GM21390 (cell line): ENCODE measurements around the gene ALDH7A1.
"Not testable (repeated sequence)": the region's sequence is repeated elsewhere in the genome, so short reads cannot be mapped to it uniquely, and the experiment has no call there.

Experiments
- ATAC-seq: cut with Tn5 transposase; IDR thresholded peaks from one replicate; pipeline ENCODE4 v1.9.1; 2021; ENCODE audit not compliant: unreplicated experiment

The ALDH7A1 gene

DNA sequence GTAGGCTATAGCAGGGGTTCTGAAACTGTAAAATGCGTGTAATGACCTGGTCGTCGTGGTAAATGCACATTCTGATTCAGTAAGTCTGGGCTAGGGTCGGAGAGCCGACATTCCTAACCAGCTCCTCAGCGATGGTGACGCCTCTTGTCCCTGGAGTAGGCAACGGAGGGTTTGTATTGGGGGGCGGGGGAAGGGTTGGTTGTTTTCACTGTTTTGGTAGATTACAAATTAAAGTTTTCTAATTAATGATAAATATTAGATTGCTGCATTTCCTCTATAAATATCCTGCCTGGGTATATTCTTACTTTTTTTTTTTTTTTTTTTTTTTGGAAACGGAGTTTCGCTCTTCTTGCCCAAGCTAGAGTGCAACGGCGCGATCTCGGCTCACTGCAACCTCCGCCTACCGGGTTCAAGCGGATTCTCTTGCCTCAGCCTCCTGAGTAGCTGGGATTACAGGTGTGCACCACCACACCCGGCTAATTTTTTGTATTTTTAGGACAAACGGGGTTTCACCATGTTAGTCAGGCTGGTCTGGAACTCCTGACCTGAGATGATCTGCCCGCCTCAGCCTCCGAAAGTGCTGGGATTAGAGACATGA is 566 bp upstream of the ALDH7A1 start:
- peak; percentile 12 for ATAC-seq

- no peak for ATAC-seq
Measured at GRCh38 chr5:126591549-126591948, 3.5 kb downstream of the ALDH7A1 start.

DNA sequence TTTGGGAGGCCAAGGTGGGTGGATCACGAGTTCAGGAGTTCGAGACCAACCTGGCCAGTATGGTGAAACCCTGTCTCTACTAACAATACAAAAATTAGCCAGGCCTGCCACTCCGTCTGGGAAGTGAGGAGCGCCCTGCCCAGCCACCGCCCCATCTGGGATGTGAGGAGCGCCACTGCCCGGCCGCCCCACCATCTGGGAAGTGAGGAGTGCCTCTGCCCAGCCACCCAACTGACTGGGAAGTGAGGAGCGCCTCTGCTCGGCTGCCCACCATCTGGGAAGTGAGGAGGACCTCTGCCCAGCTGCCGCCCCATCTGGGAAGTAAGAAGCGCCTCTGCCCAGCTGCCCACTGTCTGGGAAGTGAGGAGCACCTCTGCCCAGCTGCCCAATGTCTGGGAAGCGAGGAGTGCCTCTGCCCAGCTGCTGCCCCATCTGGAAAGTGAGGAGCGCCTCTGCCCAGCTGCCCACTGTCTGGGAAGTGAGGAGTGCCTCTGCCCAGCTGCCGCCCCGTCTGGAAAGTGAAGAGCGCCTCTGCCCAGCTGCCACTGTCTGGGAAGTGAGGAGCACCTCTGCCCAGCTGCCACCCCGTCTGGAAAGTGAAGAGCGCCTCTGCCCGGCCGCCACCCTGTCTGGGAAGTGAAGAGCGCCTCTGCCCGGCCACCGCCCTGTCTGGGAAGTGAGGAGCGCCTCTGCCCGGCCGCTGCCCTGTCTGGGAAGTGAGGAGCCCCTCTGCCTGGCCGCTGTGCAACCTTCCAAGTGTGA is 5.3 kb downstream of the ALDH7A1 start:
- no peak for ATAC-seq

DNA sequence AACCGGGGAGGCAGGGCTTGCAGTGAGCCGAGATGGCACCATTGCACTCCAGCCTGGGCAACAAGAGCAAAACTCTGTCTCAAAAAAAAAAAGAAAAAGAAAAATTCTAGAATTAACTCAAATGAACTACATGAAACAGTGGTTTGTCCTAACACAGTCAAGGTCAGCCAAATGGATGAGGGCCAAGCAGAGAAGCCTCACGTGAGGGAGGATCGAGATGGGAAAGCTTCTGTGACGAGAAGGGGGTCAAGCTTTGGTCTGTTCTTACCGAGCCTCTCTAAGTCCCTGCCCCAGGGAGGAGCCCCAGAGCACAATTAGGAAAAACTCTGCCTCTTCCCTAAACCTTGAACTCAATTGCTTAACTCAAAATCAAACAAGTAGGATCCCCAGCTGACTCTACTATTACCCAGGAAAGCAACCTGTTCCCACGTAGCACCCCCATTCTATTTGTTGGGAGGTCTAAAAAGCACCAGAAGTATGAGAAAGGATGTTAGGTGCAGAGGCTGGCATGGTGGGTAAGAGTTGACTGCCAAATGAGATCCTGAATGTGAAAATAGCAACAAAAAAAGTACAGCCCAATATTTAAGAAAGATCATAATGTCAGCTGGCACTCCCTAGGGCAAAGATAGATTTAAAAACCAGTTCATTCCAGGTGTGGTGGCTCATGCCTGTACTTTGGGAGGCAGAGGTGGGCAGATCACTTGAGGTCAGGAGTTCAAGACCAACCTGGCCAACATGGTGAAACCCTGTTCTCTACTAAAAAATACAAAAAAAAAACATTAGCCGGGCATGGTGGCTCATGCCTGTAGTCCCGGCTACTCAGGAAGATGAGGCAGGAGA is 7.2 kb downstream of the ALDH7A1 start:
- ATAC-seq, result no peak

DNA sequence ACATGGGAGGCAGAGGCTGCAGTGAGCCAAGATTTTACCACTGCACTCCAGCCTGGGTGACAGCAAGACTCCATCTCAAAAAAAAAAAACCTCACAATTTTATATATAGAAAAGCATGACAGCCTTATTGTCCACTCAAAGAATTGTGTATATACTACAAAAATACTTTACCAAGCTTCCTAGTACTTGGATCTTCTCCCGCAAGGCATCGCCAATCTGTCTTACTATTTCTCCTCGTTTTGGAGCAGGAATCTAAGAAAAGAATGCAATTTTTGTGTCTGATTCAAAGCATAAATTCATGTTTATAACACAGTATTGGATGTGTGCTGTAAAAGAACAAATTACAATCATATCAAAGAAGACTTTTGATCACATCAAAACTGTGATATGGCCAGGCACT is 11.3 kb downstream of the ALDH7A1 start:
- no peak for ATAC-seq

DNA sequence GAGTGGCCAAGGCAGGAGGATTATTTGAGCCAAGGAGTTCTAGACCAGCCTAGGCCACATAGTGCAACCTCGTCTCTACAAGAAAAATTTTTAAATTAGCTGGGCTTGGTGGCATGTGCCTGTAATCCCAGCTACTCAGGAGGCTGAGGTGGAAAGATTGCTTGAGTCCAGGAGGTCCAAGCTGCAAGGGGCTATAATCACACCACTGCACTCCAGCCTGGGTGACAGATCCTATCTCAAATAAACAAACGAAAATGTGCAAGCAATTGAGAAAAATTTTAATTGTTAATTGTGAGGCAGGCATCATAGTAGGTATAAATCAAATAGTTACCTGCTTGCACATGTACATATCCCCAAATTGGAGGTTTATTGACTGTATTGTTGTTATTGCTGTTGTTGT is 15.3 kb downstream of the ALDH7A1 start:
- ATAC-seq, result no peak

DNA sequence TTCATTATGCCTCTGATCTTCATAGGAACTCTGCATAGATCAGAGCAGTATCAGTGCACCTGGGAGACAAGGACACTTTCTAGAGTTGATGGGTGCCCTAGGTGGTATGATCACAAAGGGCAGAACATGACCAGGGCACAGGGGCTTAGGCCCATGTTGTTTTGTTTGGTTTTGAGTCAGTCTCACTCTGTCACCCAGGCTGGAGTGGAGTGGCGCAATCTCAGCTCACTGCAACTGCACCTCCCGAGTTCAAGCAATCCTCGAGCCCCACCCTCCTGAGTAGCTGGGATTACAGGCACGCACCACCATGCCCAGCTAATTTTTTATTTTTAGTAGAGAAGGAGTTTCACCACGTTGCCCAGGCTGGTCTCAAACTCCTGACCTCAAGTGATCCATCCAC is 17.6 kb downstream of the ALDH7A1 start:
- ATAC-seq, result no peak

- no peak for ATAC-seq
Measured at GRCh38 chr5:126576974-126577373, 18.0 kb downstream of the ALDH7A1 start.

GRCh38 chr5:126575644-126576043 is 19.4 kb downstream of the ALDH7A1 start:
- ATAC-seq, result no peak

DNA sequence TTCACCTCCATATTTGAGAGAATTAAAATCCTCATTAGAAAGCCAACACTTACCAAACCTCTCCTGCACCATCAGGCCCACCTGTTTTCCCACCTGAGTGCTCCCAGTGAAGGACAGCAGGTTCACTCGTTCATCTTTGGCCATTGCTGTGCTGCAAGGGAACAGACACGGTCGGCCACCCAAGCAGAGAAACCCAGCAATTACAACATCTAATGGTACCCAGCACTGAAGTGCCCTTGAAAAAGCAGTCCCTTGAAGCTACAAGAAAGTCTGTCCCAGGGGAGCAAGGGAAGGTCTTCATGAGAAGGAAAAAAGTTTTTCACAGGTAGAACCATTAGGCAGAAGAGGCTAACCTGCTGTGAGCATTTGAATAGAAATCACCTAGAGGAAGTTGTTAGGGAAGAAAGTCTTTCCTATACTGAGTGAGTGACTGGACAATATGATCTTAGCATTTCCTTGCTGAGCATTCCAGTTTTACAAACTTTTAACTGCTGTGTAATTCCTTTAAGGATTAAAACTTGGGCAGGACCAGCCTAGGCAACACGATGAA is 26.7 kb downstream of the ALDH7A1 start:
- no peak for ATAC-seq

GRCh38 chr5:126562823-126563222 is 32.2 kb downstream of the ALDH7A1 start:
- peak; percentile 91 for ATAC-seq

DNA sequence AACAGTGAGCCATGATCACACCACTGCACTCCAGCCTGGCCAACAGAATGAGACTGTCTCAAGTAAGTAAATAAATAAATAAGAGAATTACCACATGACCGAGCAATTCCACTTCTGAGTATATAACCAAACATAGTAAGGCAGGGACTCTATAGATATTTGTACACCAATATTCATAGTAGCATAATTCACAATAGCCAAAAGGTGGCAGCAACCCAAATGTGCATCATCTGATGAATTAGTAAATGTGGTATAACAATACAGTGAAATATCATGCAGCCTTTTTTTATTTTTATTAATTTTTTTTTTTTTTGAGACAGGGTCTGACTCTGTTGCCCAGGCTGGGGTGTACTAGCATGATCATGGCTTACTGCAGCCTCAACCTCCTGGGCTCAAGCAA is 33.1 kb downstream of the ALDH7A1 start:
- no peak for ATAC-seq

GRCh38 chr5:126555101-126555500 is 39.9 kb downstream of the ALDH7A1 start:
- not testable (repeated sequence) for ATAC-seq

DNA sequence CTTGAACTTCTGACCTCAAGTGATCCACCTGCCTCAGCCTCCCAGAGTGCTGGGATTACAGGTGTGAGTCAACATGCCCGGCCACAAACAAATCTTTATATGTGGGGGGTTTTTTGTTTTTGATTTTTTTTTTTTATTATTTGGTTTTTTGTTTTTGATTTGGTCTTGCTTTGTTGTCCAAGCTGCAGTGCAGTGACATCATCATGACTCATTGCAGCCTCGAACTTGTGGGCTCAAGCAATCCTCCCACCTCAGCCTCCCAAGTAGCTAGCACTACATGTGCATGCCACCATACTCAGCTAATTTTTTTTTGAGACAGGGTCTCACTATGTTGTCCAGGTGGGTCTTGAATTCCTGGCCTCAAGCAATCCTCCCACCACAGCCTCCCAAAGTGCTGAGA is 42.4 kb downstream of the ALDH7A1 start:
- no peak for ATAC-seq

- ATAC-seq, result peak; percentile 59
Measured at GRCh38 chr5:126544087-126544740, 50.8 kb downstream of the ALDH7A1 start.

- no peak for ATAC-seq
Measured at GRCh38 chr5:126543660-126544059, 51.4 kb downstream of the ALDH7A1 start.

GRCh38 chr5:126543009-126543408 is 52.0 kb downstream of the ALDH7A1 start:
- no peak for ATAC-seq

DNA sequence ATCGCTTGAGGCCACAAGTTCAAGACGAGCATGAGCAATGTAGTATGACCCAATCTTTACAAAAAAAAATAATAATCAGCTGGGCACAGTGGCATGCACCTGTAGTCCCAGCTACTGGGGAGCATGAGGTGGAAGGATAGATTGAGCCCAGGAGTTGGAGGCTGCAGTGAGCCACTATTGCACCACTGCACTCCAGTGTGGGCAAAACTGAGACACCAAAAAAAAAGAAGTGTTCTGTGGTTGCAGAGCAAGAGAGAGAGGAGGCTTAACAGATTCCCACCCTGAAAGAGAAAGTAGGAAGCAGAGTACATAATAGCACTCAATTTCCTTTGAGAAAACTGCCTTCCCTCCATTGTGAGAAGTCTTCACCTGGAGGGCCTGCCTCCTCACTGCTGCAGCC is 52.6 kb downstream of the ALDH7A1 start:
- ATAC-seq, result no peak

- ATAC-seq, result no peak
Measured at GRCh38 chr5:126540631-126541030, 54.4 kb downstream of the ALDH7A1 start.

GRCh38 chr5:126538579-126538978 is 56.4 kb downstream of the ALDH7A1 start:
- no peak for ATAC-seq

- ATAC-seq, result no peak
Measured at GRCh38 chr5:126536874-126537273, 58.1 kb downstream of the ALDH7A1 start.
